Stimulated activated CD8-positive, alpha-beta memory T cell treated with anti-CD3 and anti-CD28 coated beads, Interleukin-7, amount 100 ng/mL, for 48 hours (primary cell): Measurements from ENCODE around the gene NUTM1.
"Not testable (repeated sequence)": the region's sequence is repeated elsewhere in the genome, so short reads cannot be mapped to it uniquely, and the experiment has no call there.

Experiments
- DNase-seq, 2 donors: peaks; one replicate each; pipeline ENCODE4 v3.0.0-alpha.2; 2020; ENCODE audit warnings: low read depth in 1 of 2; ENCODE audit errors: extremely low read depth in 1 of 2

NUTM1 gene

GRCh38 chr15:34336231-34336990 is 6.7 kb upstream of the NUTM1 start:
- no peak for DNase-seq

DNA sequence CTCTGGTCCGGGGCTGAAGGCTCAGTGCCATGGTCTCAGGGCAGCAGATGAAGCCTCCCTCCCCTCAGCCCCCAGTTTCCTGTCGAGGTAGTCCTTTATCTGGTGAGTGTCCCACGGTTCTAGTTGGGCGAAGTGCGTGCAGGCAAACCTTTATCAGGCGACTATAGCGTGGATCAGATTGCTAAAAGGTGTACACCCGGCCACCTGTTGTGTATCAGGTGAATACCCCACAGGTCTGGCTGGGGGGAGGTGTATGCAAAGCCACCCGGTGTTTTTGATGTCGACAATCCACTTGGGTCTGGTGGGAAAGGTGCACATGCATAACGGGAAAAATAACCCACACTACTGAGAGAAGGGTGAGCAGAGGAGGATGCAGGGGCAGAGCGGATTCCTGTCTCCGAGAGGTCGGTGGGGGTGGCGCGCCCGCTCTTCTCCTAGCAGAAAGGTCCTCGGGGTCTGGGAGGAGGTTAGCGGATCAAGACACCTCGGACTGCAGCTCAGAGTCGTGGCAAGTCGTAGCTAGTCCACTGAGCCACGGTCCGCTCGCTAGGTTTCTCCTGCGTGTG is 6.0 kb upstream of the NUTM1 start:
- DNase-seq = no peak

DNA sequence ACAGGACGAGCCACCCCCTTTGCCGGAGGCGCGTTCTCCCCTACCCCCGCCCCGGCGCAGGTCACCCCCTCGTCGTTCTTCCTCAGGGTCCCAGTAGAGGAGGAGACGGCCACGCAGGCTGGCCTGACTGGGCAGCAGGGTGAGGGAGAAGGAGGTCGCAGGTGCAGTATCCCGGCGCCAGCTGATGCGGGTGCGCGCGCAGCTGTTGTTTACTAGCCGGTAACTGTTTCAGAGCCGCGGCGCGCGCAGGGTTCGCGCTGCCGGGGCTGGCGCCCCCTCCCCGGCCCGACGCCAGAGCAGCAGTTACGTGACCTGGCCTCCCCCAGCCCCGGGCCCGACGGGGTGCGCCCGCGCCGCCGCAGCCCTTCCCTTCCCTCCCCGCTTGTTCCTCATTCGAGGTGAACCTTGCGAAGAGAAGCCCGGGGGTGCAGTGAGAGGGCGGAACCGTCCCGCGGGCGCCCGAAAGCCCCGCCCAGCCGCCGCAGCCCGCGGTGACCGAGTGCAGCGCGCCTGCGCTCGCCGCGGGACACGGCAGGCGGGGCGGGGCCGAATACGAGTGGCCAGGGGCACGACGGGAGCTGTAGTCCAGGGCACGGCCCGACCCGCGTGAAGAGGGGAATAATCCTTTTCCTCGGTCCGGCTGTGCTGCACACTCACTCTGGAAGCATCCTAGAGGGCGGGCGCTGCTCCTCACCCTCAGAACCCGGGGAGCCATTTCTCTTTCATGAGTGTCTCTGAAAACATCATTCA is 5.4 kb upstream of the NUTM1 start, which contains the start of gene SLC12A6:
Gene SLC12A6 (minus strand): TSS at position 225 of the 750 bp plus-strand sequence. CDS start 1,101 bp downstream, outside the sequence.
- DNase-seq = peak; percentile 79 to 80

DNA sequence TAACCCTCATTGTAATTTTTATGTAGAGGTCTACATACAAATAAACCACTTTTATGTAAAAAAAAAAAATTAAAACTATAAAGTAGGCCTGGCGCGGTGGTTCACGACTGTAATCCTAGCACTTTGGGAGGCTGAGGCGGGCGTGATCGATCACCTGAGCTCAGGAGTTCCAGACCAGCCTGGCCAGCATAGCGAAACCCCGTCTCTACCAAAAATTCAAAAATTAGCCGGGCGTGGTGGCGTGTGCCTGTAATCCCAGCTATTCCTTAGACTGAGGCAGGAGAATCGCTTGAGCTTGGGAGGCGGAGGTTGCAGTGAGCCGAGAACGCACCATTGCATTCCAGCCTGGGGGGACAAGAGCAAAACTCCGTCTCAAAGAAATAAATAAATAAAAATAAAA is 4.8 kb upstream of the NUTM1 start:
- no peak for DNase-seq

DNA sequence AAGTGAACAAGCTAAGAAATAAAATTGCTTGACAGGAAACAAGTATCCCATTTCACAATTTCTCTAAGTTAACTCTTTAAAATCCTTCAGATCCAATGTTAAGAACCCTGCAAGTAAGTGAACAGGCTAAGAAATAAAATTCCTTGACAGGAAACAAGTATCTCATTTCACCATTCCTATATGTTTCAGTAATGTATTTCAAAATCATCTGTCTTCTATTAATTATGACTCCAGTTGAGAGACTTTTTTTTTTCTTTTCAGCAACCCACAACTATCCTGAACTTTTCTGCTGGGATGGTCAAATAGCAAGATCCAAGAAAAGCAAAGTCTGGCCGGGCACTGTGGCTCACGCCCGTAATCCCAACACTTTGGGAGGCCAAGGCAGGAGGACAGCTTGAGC is 3.2 kb upstream of the NUTM1 start:
- no peak for DNase-seq

GRCh38 chr15:34341381-34342212 is 1.5 kb upstream of the NUTM1 start:
- DNase-seq = no peak

DNA sequence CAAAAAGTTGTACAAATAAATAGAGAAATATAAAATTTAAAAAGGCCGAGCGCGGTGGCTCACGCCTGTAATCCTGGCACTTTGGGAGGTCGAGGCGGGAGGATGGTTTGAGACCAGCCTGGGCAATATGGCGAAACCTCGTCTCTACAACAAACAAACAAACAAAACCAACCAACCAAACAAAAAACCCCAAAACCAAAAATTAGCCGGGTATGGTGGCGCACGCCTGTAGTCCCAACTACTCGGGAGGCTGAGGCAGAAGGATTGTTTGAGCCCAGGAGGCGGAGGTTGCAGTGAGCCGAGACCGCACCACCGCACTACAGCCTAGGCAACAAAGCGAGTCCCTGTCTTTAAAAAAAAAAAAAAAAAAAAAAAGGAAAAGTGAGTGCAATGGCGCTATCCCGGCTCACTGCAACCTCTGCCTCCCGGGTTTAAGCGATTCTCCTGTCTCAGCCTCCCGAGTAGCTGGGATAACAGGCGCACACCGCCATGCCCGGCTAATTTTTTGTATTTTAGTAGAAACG is 840 bp upstream of the NUTM1 start:
- not testable (repeated sequence) for DNase-seq

DNA sequence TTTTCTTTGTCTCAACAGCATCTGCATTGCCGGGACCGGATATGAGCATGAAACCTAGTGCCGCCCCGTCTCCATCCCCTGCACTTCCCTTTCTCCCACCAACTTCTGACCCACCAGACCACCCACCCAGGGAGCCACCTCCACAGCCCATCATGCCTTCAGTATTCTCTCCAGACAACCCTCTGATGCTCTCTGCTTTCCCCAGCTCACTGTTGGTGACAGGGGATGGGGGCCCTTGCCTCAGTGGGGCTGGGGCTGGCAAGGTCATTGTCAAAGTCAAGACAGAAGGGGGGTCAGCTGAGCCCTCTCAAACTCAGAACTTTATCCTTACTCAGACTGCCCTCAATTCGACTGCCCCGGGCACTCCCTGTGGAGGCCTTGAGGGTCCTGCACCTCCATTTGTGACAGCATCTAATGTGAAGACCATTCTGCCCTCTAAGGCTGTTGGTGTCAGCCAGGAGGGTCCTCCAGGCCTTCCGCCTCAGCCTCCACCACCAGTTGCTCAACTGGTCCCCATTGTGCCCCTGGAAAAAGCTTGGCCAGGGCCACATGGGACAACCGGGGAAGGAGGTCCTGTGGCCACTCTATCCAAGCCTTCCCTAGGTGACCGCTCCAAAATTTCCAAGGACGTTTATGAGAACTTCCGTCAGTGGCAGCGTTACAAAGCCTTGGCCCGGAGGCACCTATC is 5.0 kb downstream of the NUTM1 start:
- DNase-seq = no peak

DNA sequence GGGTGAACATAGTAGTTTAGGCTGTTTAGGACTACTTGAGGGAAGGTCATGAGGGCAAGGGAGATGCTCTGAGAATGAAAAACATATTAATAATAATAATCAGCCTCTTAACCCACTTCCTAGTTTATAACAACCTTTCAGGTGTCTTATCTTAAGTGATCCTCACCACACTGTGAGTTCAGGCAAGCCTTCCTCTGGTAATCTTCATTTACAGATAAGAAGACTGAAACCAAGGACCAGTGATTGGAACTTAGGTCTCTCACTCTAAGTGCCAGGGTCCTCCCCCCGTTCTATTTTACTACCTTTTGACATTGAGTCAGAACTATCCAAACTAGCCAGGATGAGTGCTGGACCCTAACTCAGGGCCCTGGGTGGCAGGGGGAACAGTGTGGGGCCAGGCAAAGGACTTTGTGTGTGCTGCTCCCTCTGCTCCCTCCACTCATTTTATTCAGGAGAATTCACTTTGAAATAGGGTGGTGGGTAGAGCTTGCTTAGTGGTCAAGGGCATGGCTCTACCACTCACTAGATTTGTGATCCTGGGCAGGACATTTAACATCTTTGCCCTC is 5.7 kb downstream of the NUTM1 start:
- DNase-seq = no peak

DNA sequence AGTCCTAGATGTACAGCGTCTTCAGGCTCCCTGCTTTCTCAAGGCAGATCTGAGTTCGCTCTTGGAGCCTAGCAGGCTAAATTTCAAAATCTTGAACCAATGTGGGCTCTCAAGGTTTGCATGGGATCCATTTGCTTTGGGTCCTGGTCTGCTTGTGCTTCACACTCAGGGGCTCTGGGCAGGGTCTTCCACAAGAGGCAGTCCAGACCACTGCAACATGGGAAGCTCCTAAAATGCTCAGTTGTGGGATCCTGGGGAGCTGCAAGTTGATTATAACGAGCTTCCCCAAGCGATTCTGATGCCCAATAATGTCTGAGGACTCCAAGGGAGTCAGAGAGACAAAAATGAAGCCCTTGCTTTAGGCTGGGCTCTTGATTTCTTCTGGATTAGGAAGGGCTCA is 6.7 kb downstream of the NUTM1 start:
- DNase-seq = no peak

DNA sequence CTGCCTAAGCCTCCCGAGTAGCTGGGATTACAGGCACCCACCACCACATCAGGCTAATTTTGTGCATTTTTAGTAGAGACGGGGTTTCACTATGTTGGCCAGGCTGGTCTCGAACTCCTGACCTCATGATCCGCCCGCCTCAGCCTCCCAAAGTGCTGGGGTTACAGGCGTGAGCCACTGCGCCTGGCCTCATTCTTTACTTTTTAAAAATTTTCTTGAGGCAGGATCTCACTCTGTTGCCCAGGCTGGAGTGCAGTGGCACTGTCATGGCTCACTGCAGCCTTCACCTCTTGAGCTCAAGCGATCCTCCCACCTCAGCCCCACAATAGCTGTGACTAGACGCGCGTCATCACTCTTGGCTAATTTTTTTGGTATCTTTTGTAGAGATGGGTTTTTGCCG is 9.9 kb downstream of the NUTM1 start:
- DNase-seq = not testable (repeated sequence)

DNA sequence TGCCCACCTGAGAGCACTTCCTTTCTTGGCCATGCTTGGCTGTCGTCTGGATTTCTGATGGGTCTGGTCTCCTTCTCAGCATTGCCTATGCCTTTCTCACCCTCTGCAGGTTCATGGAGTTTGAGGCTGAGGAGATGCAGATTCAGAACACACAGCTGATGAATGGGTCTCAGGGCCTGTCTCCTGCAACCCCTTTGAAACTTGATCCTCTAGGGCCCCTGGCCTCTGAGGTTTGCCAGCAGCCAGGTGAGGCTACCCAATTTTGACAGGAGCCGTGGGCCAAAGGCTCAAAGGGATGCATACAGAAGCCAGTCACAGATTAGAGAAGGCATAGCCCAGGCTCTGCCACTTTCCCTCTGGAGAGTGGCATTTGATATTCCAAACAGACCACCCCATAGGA is 10.5 kb downstream of the NUTM1 start:
- DNase-seq = no peak

DNA sequence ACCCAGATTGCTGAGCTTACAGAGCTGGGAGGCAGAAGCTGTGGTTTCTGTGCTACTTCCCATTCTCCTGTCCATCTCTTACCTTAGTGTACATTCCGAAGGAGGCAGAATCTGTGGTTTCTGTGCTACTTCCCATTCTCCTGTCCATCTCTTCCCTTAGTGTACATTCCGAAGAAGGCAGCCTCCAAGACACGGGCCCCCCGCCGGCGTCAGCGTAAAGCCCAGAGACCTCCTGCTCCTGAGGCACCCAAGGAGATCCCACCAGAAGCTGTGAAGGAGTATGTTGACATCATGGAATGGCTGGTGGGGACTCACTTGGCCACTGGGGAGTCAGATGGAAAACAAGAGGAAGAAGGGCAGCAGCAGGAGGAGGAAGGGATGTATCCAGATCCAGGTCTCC is 11.2 kb downstream of the NUTM1 start:
- DNase-seq = no peak

DNA sequence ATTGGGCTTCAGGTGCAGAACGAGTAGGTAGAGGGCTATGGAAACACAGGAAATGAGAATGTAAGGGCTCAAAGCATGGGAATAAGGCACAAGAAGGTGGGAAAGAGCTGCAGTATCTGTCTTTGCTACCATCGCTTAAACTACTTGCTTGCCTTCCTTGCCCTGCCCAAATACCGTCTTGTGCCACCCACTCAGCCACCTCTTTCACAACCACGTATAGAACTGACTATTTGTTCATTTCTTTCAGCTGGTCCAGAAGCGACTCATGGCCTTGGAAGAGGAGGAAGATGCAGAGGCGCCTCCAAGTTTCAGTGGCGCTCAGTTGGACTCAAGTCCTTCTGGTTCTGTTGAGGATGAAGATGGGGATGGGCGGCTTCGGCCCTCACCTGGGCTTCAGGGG is 12.1 kb downstream of the NUTM1 start:
- DNase-seq = no peak

GRCh38 chr15:34357653-34358052 is 14.5 kb downstream of the NUTM1 start:
- no peak for DNase-seq

DNA sequence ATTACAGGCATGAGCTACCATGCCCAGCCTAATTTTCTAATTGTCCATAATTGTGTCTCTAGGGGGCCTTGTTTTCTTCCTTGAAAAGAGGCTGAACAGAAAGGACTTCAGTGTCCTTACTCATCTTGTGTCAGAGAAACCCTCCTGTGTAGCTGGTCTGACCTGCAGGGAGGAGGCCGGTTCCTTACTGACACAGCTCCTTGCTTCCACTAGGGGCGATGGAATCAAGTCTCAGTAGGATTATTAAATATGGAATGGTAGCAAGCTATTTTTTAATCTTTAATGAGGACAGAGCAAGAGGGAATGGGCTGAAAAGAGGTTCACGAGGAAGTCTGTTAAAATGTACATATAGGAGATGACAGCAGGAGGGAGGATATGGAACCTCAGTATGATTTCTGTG is 15.3 kb downstream of the NUTM1 start:
- no peak for DNase-seq

- no peak for DNase-seq
Observed at GRCh38 chr15:34358948-34359347, 15.8 kb downstream of the NUTM1 start.

GRCh38 chr15:34359416-34359815 is 16.3 kb downstream of the NUTM1 start:
- no peak for DNase-seq

- no peak for DNase-seq
Observed at GRCh38 chr15:34360298-34360697, 17.2 kb downstream of the NUTM1 start.

GRCh38 chr15:34361278-34361677 is 18.2 kb downstream of the NUTM1 start:
- DNase-seq = no peak
